MM.1S (cell line): ENCODE data around the gene SHANK3.

Source experiments
- DNase-seq: peaks from one replicate; pipeline ENCODE4 v3.0.0-alpha.2; 2015
- H2AFZ ChIP-seq: fragments of 300-600 bp; sonication (generic); 2 replicates; pipeline ENCODE4 v1.6.0; 2016; ENCODE audit warnings: antibody characterized with exemption, low read length
- H3F3A ChIP-seq: fragments of 300-600 bp; sonication (generic); 2 replicates; pipeline ENCODE4 v1.6.1; 2016; ENCODE audit warnings: mild to moderate bottlenecking, antibody characterized with exemption, low read length, moderate library complexity, mixed read lengths; ENCODE audit not compliant: insufficient read depth
- H3K27ac ChIP-seq: fragments of 300-600 bp; sonication (generic); 2 replicates; pipeline ENCODE4 v1.5.1; 2016; ENCODE audit warnings: mild to moderate bottlenecking, low read length
- H3K27me3 ChIP-seq: fragments of 300-600 bp; sonication (generic); replicated peaks from 2 replicates; pipeline ENCODE4 v1.6.0; 2016; ENCODE audit warnings: low read length; ENCODE audit not compliant: insufficient read depth
- H3K36me3 ChIP-seq: fragments of 300-600 bp; sonication (generic); replicated peaks from 2 replicates; pipeline ENCODE4 v1.6.1; 2016; ENCODE audit warnings: mild to moderate bottlenecking, low read length, mixed read lengths; ENCODE audit not compliant: insufficient read depth
- H3K4me1 ChIP-seq: fragments of 300-600 bp; sonication (generic); 2 replicates; pipeline ENCODE4 v1.6.1; 2016; ENCODE audit warnings: low read length, mixed read lengths
- H3K4me2 ChIP-seq: fragments of 300-600 bp; sonication (generic); 2 replicates; pipeline ENCODE4 v1.6.0; 2016; ENCODE audit warnings: low read depth, low read length
- H3K4me3 ChIP-seq: fragments of 300-600 bp; sonication (generic); 2 replicates; pipeline ENCODE4 v1.5.1; 2016; ENCODE audit warnings: low read length, mixed read lengths
- H3K79me2 ChIP-seq: fragments of 300-600 bp; sonication (generic); 2 replicates; pipeline ENCODE4 v1.6.1; 2016; ENCODE audit warnings: mixed run types, low read length, mixed read lengths
- H3K9ac ChIP-seq: fragments of 300-600 bp; sonication (generic); 2 replicates; pipeline ENCODE4 v1.6.1; 2016; ENCODE audit warnings: low read length, mixed read lengths
- H3K9me2 ChIP-seq: fragments of 300-600 bp; sonication (generic); replicated peaks from 2 replicates; pipeline ENCODE4 v1.6.1; 2016; ENCODE audit warnings: mild to moderate bottlenecking, low read length, mixed read lengths; ENCODE audit not compliant: insufficient read depth
- H3K9me3 ChIP-seq: fragments of 300-600 bp; sonication (generic); replicated peaks from 2 replicates; pipeline ENCODE4 v1.6.1; 2016; ENCODE audit warnings: mild to moderate bottlenecking, low read length, mixed read lengths; ENCODE audit not compliant: insufficient read depth
- H4K20me1 ChIP-seq: fragments of 300-600 bp; sonication (generic); 2 replicates; pipeline ENCODE4 v1.6.1; 2016; ENCODE audit warnings: mild to moderate bottlenecking, low read length, moderate library complexity, mixed read lengths; ENCODE audit not compliant: insufficient read depth
- EZH2 ChIP-seq: fragments of 300-600 bp; sonication (generic); optimal IDR thresholded peaks from 2 replicates; pipeline ENCODE3; 2017; ENCODE audit warnings: low read depth, mild to moderate bottlenecking, antibody characterized with exemption, low read length, mixed read lengths
- EZH2phosphoT487 ChIP-seq: fragments of 300-600 bp; sonication (generic); IDR thresholded peaks from 2 replicates; pipeline ENCODE4 v1.6.1; 2018; ENCODE audit warnings: antibody characterized with exemption, low read length
- TF ChIP-seq, protein P1 (sequence below): fragments of 300-600 bp; sonication (generic); IDR thresholded peaks from 2 replicates; pipeline ENCODE4 v1.5.1; 2016; ENCODE audit warnings: antibody characterized with exemption, low read length, mixed read lengths

Gene SHANK3

DNA sequence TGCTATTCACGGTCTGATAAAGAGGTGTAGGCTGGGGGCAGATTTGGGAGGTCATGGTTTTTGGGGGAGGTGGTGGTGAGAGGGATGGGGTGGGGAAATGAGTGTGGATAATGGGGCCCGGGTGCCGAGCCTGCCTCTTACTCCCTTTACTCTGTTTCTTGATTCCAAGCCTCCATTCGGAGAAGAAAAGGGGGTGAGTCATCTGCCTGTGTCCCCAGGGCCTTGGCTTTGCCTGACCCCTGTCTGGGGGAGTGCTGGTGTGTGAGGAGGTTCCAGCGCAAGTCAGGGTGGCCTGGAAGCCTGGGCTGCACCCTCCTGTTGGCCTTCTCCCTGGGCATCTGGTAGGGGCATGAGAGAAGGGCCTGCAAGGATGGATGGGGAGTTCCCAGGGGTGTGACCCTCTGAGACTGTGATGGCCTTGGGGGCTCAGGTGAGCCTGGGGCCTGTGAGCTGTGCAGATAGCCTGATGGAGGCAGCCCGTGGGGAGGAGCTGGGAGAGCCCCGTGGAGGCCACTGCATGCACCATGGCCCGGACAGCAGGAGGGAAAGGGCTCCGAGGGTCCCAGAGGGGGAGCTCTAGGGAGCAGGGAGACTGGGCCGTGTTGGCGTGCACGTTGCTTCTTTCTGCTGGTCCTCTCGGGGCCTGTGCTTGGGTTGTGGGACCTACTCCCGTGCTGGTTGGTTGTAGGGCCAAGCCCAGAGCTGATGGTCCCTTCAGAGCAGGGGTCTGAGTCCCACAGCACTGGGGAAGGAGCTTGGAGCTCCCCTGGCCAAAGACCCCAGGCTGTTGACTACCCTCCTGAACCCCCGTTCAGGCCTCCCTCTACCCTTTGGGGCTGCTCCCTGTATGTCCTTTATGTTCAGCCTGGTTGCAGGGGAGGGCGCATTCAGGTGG, 39.1 kb downstream of the SHANK3 start:
- Histone ChIP-seq H3K9me2 (no peaks in the 10 kb centered on the region), H4K20me1 (no peaks in the 10 kb centered on the region), H3K4me1 (no peaks in the 10 kb centered on the region), H3K36me3 (no peaks in the 10 kb centered on the region), H3K4me2 (no peak overlapping the region), H3K9me3 (no peaks in the 10 kb centered on the region), H3K9ac (no peak overlapping the region), H3K27ac (no peak overlapping the region), H3F3A (no peaks in the 10 kb centered on the region), H3K79me2 (no peaks in the 10 kb centered on the region), H2AFZ (no peak overlapping the region), H3K27me3 (no peaks in the 10 kb centered on the region), H3K4me3 (no peak overlapping the region)
- DNase-seq, result no peak
- TF ChIP-seq, protein P1, sequence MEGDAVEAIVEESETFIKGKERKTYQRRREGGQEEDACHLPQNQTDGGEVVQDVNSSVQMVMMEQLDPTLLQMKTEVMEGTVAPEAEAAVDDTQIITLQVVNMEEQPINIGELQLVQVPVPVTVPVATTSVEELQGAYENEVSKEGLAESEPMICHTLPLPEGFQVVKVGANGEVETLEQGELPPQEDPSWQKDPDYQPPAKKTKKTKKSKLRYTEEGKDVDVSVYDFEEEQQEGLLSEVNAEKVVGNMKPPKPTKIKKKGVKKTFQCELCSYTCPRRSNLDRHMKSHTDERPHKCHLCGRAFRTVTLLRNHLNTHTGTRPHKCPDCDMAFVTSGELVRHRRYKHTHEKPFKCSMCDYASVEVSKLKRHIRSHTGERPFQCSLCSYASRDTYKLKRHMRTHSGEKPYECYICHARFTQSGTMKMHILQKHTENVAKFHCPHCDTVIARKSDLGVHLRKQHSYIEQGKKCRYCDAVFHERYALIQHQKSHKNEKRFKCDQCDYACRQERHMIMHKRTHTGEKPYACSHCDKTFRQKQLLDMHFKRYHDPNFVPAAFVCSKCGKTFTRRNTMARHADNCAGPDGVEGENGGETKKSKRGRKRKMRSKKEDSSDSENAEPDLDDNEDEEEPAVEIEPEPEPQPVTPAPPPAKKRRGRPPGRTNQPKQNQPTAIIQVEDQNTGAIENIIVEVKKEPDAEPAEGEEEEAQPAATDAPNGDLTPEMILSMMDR, result no peak
- TF ChIP-seq EZH2phosphoT487 (no peak), EZH2 (no peak)

DNA sequence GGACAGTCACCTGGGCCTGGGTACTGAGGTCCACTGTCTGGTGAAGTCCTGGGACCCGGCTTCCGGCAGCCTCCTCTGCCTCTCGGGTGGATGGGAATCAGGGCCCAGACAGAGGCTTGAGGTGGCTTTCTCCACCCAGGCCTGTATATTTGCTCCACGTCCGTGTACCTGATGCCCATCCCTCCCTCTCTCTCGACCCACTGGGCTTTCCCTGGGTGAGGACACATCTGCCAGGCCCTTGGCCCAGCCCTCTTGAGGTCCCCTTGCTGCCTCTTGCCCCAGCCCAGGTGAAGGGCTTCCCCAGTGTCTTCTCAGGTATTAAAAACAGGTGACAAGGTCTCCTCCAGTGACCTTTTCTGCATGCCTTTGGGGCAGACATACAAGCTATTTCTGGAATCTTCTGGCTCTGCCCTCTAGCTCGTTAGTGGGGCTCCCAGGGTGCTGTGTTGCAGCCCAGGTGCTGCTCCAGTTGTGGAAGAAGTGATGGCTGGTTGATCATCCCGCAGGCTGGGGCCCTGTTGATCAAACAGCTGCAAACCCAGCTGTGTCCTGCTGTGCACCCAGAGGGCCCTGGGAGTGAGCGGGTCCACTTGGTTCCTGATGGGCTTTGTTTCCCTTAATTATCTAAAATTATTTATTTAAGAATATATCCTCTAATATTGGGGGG, 39.9 kb downstream of the SHANK3 start:
- Histone ChIP-seq H3K36me3 (no peaks in the 10 kb centered on the region), H3K79me2 (no peaks in the 10 kb centered on the region), H3K9me2 (no peaks in the 10 kb centered on the region), H3K27me3 (no peaks in the 10 kb centered on the region), H3F3A (no peaks in the 10 kb centered on the region), H3K9ac (no peak overlapping the region), H3K9me3 (no peaks in the 10 kb centered on the region), H3K4me3 (no peak overlapping the region), H3K27ac (no peak overlapping the region), H3K4me1 (no peaks in the 10 kb centered on the region), H3K4me2 (no peak overlapping the region), H2AFZ (no peak overlapping the region), H4K20me1 (no peaks in the 10 kb centered on the region)
- TF ChIP-seq EZH2, result no peak
- no peak for TF ChIP-seq EZH2phosphoT487
- TF ChIP-seq, protein P1, result no peak
- no peak for DNase-seq

DNA sequence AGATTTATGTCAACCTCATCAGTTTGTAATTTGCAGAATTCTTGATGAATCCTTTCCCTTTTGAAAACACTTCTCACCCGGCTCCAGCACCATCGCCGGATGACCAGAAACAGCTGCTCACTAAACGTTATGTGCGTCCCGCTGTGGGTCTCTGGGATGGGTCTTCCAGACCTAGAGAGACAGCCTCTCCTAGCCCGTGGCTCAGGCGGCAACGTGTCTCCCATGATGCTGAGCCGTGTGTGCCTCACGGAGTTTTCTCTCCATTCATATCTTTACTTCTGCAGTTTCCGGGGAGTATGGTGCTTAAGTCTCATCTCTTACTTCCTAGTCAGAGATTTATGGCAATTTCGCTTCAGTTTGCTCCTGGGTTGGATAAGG, 40.4 kb downstream of the SHANK3 start:
- no peak overlapping the region for H3K9ac ChIP-seq
- no peak overlapping the region for H3K4me3 ChIP-seq
- no peak for TF ChIP-seq EZH2
- TF ChIP-seq, protein P1, result no peak
- no peaks in the 10 kb centered on the region for H3K27me3 ChIP-seq
- no peak overlapping the region for H3K4me2 ChIP-seq
- H3K79me2 ChIP-seq, result no peaks in the 10 kb centered on the region
- H2AFZ ChIP-seq, result no peak overlapping the region
- no peaks in the 10 kb centered on the region for H4K20me1 ChIP-seq
- H3K27ac ChIP-seq, result no peak overlapping the region
- H3K4me1 ChIP-seq, result no peaks in the 10 kb centered on the region
- no peaks in the 10 kb centered on the region for H3K36me3 ChIP-seq
- H3K9me2 ChIP-seq, result no peaks in the 10 kb centered on the region
- no peaks in the 10 kb centered on the region for H3K9me3 ChIP-seq
- no peaks in the 10 kb centered on the region for H3F3A ChIP-seq
- DNase-seq, result no peak
